ENCODE data around the gene PGA3.

PGA3 gene

DNA sequence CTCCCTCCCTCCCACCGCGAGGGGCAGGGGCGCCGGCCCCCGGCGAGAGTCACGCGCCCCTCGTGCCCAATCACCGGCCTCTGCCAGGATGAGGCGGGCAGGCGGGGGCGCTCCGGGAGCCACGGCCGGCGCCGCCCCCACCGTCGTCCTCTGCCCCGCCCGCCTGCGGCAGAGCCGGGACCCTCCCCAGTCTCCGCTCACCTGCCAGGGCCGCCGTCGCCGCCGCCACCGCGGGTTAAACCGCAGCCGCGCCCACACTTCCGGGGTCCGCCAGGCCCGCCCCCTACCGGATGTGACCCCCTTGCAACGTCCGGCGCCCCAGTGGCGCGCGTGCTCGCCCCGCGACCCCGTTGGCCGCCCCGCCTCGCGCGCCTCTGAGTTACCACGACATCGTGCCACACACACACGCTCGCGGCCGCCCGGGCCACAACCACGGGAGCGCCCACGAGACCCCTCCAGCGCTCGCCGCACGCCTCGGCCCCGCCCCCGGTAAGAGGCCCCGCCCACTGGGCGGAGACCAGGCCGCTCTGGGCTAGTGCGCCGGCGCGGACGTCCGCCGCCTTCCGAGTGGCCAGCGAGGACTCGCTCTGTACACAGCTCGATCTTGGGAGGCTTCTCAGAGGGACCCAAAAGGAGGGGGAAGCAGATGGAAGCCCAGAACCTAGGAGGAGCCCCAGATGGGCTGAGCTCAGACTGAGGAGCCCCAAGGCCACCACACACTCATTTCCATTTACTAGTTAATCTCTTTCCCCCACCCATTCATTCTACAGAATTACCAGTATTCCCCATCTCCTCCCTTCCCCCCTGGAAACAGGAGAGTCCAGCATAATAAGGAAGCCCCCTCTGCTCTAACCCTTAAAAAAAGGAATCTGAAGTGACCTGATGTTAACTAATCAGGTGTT lies 41.9 kb upstream of the PGA3 start, which contains the start of gene VPS37C:
VPS37C (minus strand) TSS at position 237 of the 902 bp plus-strand sequence. CDS start 22,597 bp downstream, outside the sequence.
- ChIA-PET CTCF (interaction anchor here (1.6 kb wide), 1 partner anchor 9 kb away, joined by 4 read pairs; no protein-coding TSS in a partner anchor), POLR2A (interaction anchor here (0.6 to 1.0 kb wide), 4 partner anchors 9 to 248 kb away, joined by 3 to 4 read pairs (median 4); partner anchors contain the start of gene TMEM109)
- Histone ChIP-seq H3K27ac (ENCODE audit: extremely low read depth, low read depth, low read length) (peak within 1 kb of the TSS; percentile 80), H3K9me3 (ENCODE audit: control insufficient read depth, insufficient read depth, low read depth, low read length) (no peaks in the 10 kb centered on the region), H3K4me1 (ENCODE audit: control insufficient read depth, insufficient read depth, low read length) (no peaks in the 10 kb centered on the region), H3K36me3 (ENCODE audit: control insufficient read depth in 2 of 2, insufficient read depth in 1 of 2, low read length in 2 of 2) (peaks cover 0 to 13% of the 10 kb centered on the region in 2 experiments; a peak in 1 of 3 replicates), H3K4me3 (ENCODE audit: low read depth, low read length) (peak within 1 kb of the TSS; percentile 75)
- TF ChIP-seq SCRT1 (tag by site-specific recombination; IDR thresholded peaks at IDR 0.05; ENCODE audit: borderline replicate concordance) (no peak), ZNF585B (tag by site-specific recombination; IDR thresholded peaks at IDR 0.05) (no peak), BCL11A (tag by site-specific recombination; IDR thresholded peaks at IDR 0.05; ENCODE audit: low read depth) (no peak), ZNF600 (tag by site-specific recombination; IDR thresholded peaks at IDR 0.05) (no peak), ZNF677 (tag by site-specific recombination; IDR thresholded peaks at IDR 0.05) (no peak), ZNF654 (tag by site-specific recombination; IDR thresholded peaks at IDR 0.05; ENCODE audit: low read depth) (no peak), BCL11B (tag by site-specific recombination; IDR thresholded peaks at IDR 0.05; ENCODE audit: low read depth) (no peak), ZNF843 (tag by site-specific recombination; IDR thresholded peaks at IDR 0.05) (no peak), SP7 (tag by site-specific recombination; IDR thresholded peaks at IDR 0.05) (no peak)
- TF ChIP-seq, protein P1, sequence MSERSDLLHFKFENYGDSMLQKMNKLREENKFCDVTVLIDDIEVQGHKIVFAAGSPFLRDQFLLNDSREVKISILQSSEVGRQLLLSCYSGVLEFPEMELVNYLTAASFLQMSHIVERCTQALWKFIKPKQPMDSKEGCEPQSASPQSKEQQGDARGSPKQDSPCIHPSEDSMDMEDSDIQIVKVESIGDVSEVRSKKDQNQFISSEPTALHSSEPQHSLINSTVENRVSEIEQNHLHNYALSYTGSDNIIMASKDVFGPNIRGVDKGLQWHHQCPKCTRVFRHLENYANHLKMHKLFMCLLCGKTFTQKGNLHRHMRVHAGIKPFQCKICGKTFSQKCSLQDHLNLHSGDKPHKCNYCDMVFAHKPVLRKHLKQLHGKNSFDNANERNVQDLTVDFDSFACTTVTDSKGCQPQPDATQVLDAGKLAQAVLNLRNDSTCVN (tag by site-specific recombination; optimal IDR thresholded peaks at IDR 0.05): peak; percentile 91
- TF ChIP-seq, protein P2, sequence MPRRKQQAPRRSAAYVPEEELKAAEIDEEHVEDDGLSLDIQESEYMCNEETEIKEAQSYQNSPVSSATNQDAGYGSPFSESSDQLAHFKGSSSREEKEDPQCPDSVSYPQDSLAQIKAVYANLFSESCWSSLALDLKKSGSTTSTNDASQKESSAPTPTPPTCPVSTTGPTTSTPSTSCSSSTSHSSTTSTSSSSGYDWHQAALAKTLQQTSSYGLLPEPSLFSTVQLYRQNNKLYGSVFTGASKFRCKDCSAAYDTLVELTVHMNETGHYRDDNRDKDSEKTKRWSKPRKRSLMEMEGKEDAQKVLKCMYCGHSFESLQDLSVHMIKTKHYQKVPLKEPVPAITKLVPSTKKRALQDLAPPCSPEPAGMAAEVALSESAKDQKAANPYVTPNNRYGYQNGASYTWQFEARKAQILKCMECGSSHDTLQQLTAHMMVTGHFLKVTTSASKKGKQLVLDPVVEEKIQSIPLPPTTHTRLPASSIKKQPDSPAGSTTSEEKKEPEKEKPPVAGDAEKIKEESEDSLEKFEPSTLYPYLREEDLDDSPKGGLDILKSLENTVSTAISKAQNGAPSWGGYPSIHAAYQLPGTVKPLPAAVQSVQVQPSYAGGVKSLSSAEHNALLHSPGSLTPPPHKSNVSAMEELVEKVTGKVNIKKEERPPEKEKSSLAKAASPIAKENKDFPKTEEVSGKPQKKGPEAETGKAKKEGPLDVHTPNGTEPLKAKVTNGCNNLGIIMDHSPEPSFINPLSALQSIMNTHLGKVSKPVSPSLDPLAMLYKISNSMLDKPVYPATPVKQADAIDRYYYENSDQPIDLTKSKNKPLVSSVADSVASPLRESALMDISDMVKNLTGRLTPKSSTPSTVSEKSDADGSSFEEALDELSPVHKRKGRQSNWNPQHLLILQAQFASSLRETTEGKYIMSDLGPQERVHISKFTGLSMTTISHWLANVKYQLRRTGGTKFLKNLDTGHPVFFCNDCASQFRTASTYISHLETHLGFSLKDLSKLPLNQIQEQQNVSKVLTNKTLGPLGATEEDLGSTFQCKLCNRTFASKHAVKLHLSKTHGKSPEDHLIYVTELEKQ (tag by site-specific recombination; IDR thresholded peaks at IDR 0.05; ENCODE audit: borderline replicate concordance): no peak
- TF ChIP-seq, protein P3, sequence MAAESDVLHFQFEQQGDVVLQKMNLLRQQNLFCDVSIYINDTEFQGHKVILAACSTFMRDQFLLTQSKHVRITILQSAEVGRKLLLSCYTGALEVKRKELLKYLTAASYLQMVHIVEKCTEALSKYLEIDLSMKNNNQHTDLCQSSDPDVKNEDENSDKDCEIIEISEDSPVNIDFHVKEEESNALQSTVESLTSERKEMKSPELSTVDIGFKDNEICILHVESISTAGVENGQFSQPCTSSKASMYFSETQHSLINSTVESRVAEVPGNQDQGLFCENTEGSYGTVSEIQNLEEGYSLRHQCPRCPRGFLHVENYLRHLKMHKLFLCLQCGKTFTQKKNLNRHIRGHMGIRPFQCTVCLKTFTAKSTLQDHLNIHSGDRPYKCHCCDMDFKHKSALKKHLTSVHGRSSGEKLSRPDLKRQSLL (tag by site-specific recombination; IDR thresholded peaks at IDR 0.05): no peak
- TF ChIP-seq, protein P4, sequence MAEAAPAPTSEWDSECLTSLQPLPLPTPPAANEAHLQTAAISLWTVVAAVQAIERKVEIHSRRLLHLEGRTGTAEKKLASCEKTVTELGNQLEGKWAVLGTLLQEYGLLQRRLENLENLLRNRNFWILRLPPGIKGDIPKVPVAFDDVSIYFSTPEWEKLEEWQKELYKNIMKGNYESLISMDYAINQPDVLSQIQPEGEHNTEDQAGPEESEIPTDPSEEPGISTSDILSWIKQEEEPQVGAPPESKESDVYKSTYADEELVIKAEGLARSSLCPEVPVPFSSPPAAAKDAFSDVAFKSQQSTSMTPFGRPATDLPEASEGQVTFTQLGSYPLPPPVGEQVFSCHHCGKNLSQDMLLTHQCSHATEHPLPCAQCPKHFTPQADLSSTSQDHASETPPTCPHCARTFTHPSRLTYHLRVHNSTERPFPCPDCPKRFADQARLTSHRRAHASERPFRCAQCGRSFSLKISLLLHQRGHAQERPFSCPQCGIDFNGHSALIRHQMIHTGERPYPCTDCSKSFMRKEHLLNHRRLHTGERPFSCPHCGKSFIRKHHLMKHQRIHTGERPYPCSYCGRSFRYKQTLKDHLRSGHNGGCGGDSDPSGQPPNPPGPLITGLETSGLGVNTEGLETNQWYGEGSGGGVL (tag by site-specific recombination; IDR thresholded peaks at IDR 0.05): peak; percentile 10; the same call in 1 of the 2 replicates
- TF ChIP-seq, protein P5, sequence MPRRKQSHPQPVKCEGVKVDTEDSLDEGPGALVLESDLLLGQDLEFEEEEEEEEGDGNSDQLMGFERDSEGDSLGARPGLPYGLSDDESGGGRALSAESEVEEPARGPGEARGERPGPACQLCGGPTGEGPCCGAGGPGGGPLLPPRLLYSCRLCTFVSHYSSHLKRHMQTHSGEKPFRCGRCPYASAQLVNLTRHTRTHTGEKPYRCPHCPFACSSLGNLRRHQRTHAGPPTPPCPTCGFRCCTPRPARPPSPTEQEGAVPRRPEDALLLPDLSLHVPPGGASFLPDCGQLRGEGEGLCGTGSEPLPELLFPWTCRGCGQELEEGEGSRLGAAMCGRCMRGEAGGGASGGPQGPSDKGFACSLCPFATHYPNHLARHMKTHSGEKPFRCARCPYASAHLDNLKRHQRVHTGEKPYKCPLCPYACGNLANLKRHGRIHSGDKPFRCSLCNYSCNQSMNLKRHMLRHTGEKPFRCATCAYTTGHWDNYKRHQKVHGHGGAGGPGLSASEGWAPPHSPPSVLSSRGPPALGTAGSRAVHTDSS (tag by site-specific recombination; IDR thresholded peaks at IDR 0.05): no peak
- TF ChIP-seq, protein P6, sequence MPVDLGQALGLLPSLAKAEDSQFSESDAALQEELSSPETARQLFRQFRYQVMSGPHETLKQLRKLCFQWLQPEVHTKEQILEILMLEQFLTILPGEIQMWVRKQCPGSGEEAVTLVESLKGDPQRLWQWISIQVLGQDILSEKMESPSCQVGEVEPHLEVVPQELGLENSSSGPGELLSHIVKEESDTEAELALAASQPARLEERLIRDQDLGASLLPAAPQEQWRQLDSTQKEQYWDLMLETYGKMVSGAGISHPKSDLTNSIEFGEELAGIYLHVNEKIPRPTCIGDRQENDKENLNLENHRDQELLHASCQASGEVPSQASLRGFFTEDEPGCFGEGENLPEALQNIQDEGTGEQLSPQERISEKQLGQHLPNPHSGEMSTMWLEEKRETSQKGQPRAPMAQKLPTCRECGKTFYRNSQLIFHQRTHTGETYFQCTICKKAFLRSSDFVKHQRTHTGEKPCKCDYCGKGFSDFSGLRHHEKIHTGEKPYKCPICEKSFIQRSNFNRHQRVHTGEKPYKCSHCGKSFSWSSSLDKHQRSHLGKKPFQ (tag by site-specific recombination; IDR thresholded peaks at IDR 0.05): no peak
- TF ChIP-seq, protein P7, sequence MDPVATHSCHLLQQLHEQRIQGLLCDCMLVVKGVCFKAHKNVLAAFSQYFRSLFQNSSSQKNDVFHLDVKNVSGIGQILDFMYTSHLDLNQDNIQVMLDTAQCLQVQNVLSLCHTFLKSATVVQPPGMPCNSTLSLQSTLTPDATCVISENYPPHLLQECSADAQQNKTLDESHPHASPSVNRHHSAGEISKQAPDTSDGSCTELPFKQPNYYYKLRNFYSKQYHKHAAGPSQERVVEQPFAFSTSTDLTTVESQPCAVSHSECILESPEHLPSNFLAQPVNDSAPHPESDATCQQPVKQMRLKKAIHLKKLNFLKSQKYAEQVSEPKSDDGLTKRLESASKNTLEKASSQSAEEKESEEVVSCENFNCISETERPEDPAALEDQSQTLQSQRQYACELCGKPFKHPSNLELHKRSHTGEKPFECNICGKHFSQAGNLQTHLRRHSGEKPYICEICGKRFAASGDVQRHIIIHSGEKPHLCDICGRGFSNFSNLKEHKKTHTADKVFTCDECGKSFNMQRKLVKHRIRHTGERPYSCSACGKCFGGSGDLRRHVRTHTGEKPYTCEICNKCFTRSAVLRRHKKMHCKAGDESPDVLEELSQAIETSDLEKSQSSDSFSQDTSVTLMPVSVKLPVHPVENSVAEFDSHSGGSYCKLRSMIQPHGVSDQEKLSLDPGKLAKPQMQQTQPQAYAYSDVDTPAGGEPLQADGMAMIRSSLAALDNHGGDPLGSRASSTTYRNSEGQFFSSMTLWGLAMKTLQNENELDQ (tag by site-specific recombination; IDR thresholded peaks at IDR 0.05; ENCODE audit: low read depth): no peak
- TF ChIP-seq, protein P8, sequence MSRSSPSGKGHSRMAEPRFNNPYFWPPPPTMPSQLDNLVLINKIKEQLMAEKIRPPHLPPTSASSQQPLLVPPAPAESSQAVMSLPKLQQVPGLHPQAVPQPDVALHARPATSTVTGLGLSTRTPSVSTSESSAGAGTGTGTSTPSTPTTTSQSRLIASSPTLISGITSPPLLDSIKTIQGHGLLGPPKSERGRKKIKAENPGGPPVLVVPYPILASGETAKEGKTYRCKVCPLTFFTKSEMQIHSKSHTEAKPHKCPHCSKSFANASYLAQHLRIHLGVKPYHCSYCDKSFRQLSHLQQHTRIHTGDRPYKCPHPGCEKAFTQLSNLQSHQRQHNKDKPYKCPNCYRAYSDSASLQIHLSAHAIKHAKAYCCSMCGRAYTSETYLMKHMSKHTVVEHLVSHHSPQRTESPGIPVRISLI (tag by site-specific recombination; IDR thresholded peaks at IDR 0.05): no peak
- TF ChIP-seq, protein P9, sequence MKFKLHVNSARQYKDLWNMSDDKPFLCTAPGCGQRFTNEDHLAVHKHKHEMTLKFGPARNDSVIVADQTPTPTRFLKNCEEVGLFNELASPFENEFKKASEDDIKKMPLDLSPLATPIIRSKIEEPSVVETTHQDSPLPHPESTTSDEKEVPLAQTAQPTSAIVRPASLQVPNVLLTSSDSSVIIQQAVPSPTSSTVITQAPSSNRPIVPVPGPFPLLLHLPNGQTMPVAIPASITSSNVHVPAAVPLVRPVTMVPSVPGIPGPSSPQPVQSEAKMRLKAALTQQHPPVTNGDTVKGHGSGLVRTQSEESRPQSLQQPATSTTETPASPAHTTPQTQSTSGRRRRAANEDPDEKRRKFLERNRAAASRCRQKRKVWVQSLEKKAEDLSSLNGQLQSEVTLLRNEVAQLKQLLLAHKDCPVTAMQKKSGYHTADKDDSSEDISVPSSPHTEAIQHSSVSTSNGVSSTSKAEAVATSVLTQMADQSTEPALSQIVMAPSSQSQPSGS (tag by site-specific recombination; IDR thresholded peaks at IDR 0.05; ENCODE audit: low read depth): no peak
